Body of pancreas (tissue), 4 donors: ENCODE data around the gene VRK1. TPM values are rescaled to one million over a fixed set of nuclear protein-coding genes. Genes with fewer than 3 reads are reported as not detected.

Experiments used
- ATAC-seq: fragments of 150-250 bp; one replicate; pipeline ENCODE4 v1.9.1; 2016
- DNase-seq, 4 donors: peaks; one replicate each; pipeline ENCODE4 v3.0.0-alpha.2; 2019
- H3K27ac ChIP-seq, 4 donors: fragments of 200-600 bp; sonication (generic); 1 replicate in 3 of 4; 2 replicates in 1 of 4; pipeline versions ENCODE4 v1.5.1 to v1.6.1; 2016 to 2019; ENCODE audit warnings: mild to moderate bottlenecking in 1 of 4, mixed read lengths in 1 of 4, moderate library complexity in 1 of 4
- H3K27me3 ChIP-seq, 2 donors: fragments of 200-600 bp; sonication (generic); one replicate each; pipeline ENCODE4 v1.6.0; 2016; ENCODE audit warnings: mild to moderate bottlenecking in 1 of 2
- H3K36me3 ChIP-seq, 2 donors: fragments of 200-600 bp; sonication (generic); replicated peaks in 1 of 2; 2 replicates each; pipeline ENCODE4 v1.5.1; 2016; ENCODE audit warnings: low read depth in 2 of 2; ENCODE audit not compliant: insufficient read depth in 1 of 2
- H3K4me1 ChIP-seq: fragments of 200-600 bp; sonication (generic); one replicate; pipeline ENCODE4 v1.6.0; 2016
- H3K4me3 ChIP-seq, 2 donors: fragments of 200-600 bp; sonication (generic); 1 replicate in 1 of 2; 2 replicates in 1 of 2; pipeline ENCODE4 v1.5.1; 2016 to 2019
- H3K9me3 ChIP-seq, 3 donors: fragments of 200-600 bp; sonication (generic); 1 replicate in 2 of 3; 2 replicates in 1 of 3; pipeline ENCODE4 v1.5.1; 2016
- CTCF ChIP-seq, 7 experiments: fragments of 450-650 bp in 4 of 7; fragments of 200-600 bp in 3 of 7; sonication (generic) in 3 of 7; IDR thresholded peaks; one replicate each; pipeline ENCODE4 v1.5.1; 2016 to 2019; ENCODE audit warnings: antibody characterized with exemption in 7 of 7
- POLR2A ChIP-seq, 3 donors: fragments of 450-650 bp; IDR thresholded peaks; one replicate each; pipeline ENCODE4 v1.6.1; 2016; ENCODE audit warnings: antibody characterized with exemption in 3 of 3, mild to moderate bottlenecking in 2 of 3
- WGBS, 2 donors: methylation state at CpG; one replicate each; pipeline ENCODE4 v1.1.5; 2017; 5-methylcytosine and 5-hydroxymethylcytosine counted together
- intact Hi-C: fragments of 100-400 bp; cut with DNase I; formaldehyde crosslinking; loops from one replicate; pipeline ENCODE4 v1.15.1; 2023
- total RNA-seq, 2 donors: library from RNA; depleted of rRNA; stranded (reverse); fragments of >200 nt; gene quantifications; one replicate each; pipeline ENCODE4 v1.1.0, GENCODE V29; 2016

VRK1 gene
- total RNA-seq, 2 donors from 2014 or later: 5.6 to 10.4 TPM

GRCh38 chr14:96888158-96888557 lies 91.0 kb downstream of the VRK1 start:
- H3K4me3 ChIP-seq: no peak overlapping the region
- no peaks in the 10 kb centered on the region for H3K36me3 ChIP-seq
- no peaks in the 10 kb centered on the region for H3K9me3 ChIP-seq
- no peak overlapping the region for H3K27ac ChIP-seq
- no peaks in the 10 kb centered on the region for H3K4me1 ChIP-seq
- DNase-seq (no peak), ATAC-seq (no peak)
- H3K27me3 ChIP-seq: no peaks in the 10 kb centered on the region
- intact Hi-C loops: no loop called here
- WGBS, 2 donors: 90 to 100% methylated on average over 1 of the region's 1 CpG
- TF ChIP-seq POLR2A (IDR thresholded peaks at IDR 0.05) (no peak), CTCF (IDR thresholded peaks at IDR 0.05) (no peak)

- intact Hi-C loops: no loop called here
These were observed 91.4 kb downstream of the VRK1 start for GRCh38 chr14:96888593-96888992.

GRCh38 chr14:96889091-96889490 lies 91.9 kb downstream of the VRK1 start:
- no peaks in the 10 kb centered on the region for H3K4me1 ChIP-seq
- no peaks in the 10 kb centered on the region for H3K9me3 ChIP-seq
- intact Hi-C loops: no loop called here
- no peak for TF ChIP-seq CTCF (IDR thresholded peaks at IDR 0.05)
- no peak for TF ChIP-seq POLR2A (IDR thresholded peaks at IDR 0.05)
- DNase-seq: no peak
- H3K36me3 ChIP-seq: no peaks in the 10 kb centered on the region
- WGBS, 2 donors: 83 to 86% methylated on average over 5 of the region's 5 CpGs
- H3K27me3 ChIP-seq: no peaks in the 10 kb centered on the region
- H3K4me3 ChIP-seq: no peak overlapping the region
- H3K27ac ChIP-seq: no peak overlapping the region
- ATAC-seq: no peak

More at GRCh38 chr14:96888593-96888992, 91.4 kb downstream of the VRK1 start:
- no peak overlapping the region for H3K4me3 ChIP-seq
- no peaks in the 10 kb centered on the region for H3K27me3 ChIP-seq
- TF ChIP-seq CTCF (IDR thresholded peaks at IDR 0.05): no peak
- TF ChIP-seq POLR2A (IDR thresholded peaks at IDR 0.05): no peak
- 70 to 79% methylated on average over 3 of the region's 3 CpGs for WGBS, 2 donors
- H3K27ac ChIP-seq: no peak overlapping the region
- ATAC-seq (no peak), DNase-seq (no peak)
- H3K36me3 ChIP-seq: no peaks in the 10 kb centered on the region
- H3K4me1 ChIP-seq: no peaks in the 10 kb centered on the region
- no peaks in the 10 kb centered on the region for H3K9me3 ChIP-seq

DNA sequence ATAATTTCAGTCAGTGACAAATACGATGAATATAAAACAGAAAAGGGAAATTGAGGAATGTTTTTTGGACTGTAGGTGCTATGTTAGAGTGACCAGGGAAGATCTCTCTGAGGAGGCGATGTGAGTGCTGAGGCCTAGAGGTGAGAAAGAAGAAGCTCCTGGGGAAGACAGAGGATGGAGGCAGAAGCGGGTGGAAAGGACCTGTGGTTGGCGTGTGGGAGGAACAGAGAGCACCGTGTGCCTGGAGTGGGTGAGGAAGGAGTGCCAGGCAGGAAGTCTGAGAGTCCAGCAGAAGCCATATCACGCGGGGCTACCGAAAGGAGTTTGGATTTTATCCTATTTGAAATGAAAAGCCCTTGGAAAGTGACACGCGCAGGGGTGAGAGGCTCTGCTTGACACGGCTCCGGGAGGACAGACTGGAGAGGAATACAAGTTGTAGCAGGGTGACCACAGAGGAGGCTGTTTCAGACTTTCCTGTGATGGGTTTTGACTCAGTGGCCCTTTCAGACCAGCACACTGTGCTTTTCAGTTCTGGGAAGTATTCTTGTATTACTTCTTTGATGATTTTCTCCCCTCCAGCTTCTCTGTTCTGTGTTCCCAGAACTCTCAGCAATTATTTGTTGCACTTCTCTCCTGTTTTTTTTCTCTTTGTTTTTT lies 96.9 kb downstream of the VRK1 start:
- no peak overlapping the region for H3K4me3 ChIP-seq
- no peaks in the 10 kb centered on the region for H3K4me1 ChIP-seq
- no peak overlapping the region for H3K27ac ChIP-seq
- no peaks in the 10 kb centered on the region for H3K36me3 ChIP-seq
- DNase-seq: no peak
- no peaks in the 10 kb centered on the region for H3K27me3 ChIP-seq
- TF ChIP-seq CTCF (IDR thresholded peaks at IDR 0.05): no peak
- no peak for TF ChIP-seq POLR2A (IDR thresholded peaks at IDR 0.05)
- 80 to 82% methylated on average over 12 of the region's 12 CpGs for WGBS, 2 donors
- no peak for ATAC-seq
- intact Hi-C loops: no loop called here
- no peaks in the 10 kb centered on the region for H3K9me3 ChIP-seq

DNA sequence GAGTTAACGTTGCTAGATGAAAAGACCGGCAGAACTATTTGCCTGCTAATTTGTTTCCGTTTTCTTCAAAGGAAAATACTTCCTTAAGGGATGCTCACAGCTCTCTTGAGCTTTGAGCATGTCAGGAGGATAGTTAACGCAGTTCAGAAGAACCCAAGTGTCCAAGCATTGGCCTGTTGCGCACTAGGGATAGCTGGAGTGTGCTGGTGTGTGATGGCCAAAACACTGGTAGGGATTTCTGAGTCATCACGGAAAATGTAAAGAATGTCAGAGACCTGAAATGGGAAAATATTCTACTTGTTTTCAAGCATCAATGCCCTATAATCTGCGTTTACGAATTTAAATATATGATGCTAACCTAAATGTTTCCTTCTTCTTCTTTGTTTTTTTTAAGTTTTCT lies 97.8 kb downstream of the VRK1 start:
- no peak overlapping the region for H3K27ac ChIP-seq
- H3K36me3 ChIP-seq: no peaks in the 10 kb centered on the region
- intact Hi-C loops: no loop called here

More for the DNA sequence above, 97.8 kb downstream of the VRK1 start:
- DNase-seq (no peak), ATAC-seq (no peak)
- TF ChIP-seq CTCF (IDR thresholded peaks at IDR 0.05) (no peak), POLR2A (IDR thresholded peaks at IDR 0.05) (no peak)
- Histone ChIP-seq H3K27me3 (no peaks in the 10 kb centered on the region), H3K4me1 (no peaks in the 10 kb centered on the region), H3K4me3 (no peak overlapping the region), H3K9me3 (no peaks in the 10 kb centered on the region)
- WGBS, 2 donors: 75 to 87% methylated on average over 8 of the region's 8 CpGs
